KMS-11 (cell line): ENCODE results near the gene STRIP1.

ENCODE experiments used
- H2AFZ ChIP-seq: fragments of 200-600 bp; sonication (generic); 2 replicates; pipeline ENCODE4 v1.6.1; 2016; ENCODE audit warnings: antibody characterized with exemption, mixed run types, low read depth
- H3K27ac ChIP-seq: fragments of 200-600 bp; sonication (generic); 2 replicates; pipeline ENCODE4 v1.6.1; 2016; ENCODE audit warnings: mild to moderate bottlenecking, mixed run types
- H3K27me3 ChIP-seq: fragments of 200-600 bp; sonication (generic); 2 replicates; pipeline ENCODE4 v1.6.1; 2017; ENCODE audit warnings: mild to moderate bottlenecking, low read depth, mixed run types, moderate library complexity; ENCODE audit not compliant: insufficient read depth
- H3K36me3 ChIP-seq: fragments of 200-600 bp; sonication (generic); 2 replicates; pipeline ENCODE4 v1.6.1; 2017; ENCODE audit warnings: mild to moderate bottlenecking, mixed run types; ENCODE audit not compliant: insufficient read depth
- H3K4me1 ChIP-seq: fragments of 200-600 bp; sonication (generic); 2 replicates; pipeline ENCODE4 v1.6.1; 2016; ENCODE audit warnings: mild to moderate bottlenecking, low read depth, mixed run types; ENCODE audit not compliant: poor library complexity, severe bottlenecking
- H3K4me2 ChIP-seq: fragments of 200-600 bp; sonication (generic); 2 replicates; pipeline ENCODE4 v1.7.0; 2016; ENCODE audit warnings: mild to moderate bottlenecking, mixed run types
- H3K4me3 ChIP-seq: fragments of 200-600 bp; sonication (generic); IDR thresholded peaks from 2 replicates; pipeline ENCODE4 v1.6.1; 2017; ENCODE audit warnings: low read depth, low read length, mixed read lengths; ENCODE audit not compliant: insufficient read depth
- H3K79me2 ChIP-seq: fragments of 200-600 bp; sonication (generic); 2 replicates; pipeline ENCODE4 v1.6.1; 2016; ENCODE audit warnings: low read depth, mixed run types; ENCODE audit not compliant: insufficient read depth
- H3K9ac ChIP-seq: fragments of 200-600 bp; sonication (generic); 2 replicates; pipeline ENCODE4 v1.6.1; 2016; ENCODE audit warnings: mild to moderate bottlenecking, mixed run types
- H4K20me1 ChIP-seq: fragments of 200-600 bp; sonication (generic); 2 replicates; pipeline ENCODE4 v1.6.1; 2016; ENCODE audit warnings: mild to moderate bottlenecking, mixed run types; ENCODE audit not compliant: insufficient read depth
- CTCF ChIP-seq: fragments of 200-600 bp; sonication (generic); conservative IDR thresholded peaks from 2 replicates; pipeline ENCODE4 v1.6.1; 2017; ENCODE audit warnings: low read depth, mild to moderate bottlenecking, antibody characterized with exemption, low read length, moderate library complexity, mixed read lengths

Gene STRIP1

DNA sequence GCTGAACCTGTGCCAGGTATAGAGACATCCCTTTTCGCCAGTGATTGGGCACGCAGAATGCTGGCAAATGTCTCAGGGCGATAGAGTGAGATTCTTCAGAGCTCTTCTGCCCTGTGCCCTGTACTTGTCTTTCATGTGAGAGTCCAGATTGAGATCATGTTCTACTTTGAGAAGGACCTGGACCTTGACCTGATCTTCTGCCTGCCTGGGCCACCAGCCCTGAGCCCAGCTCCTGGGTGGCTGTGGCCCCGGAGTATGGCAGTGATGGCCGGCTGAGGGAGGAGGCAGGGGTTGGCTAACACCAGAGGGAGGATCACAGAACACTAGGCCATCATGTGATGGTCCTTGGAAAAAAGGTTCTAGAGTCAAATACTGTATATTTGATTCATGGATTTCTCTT is 13.8 kb downstream of the STRIP1 start:
- H3K36me3 ChIP-seq, result peaks cover 22% of the 10 kb centered on the region; the same call in 1 of the 2 replicates
- H3K4me3 ChIP-seq, result no peak overlapping the region
- H3K79me2 ChIP-seq, result no peaks in the 10 kb centered on the region
- no peak overlapping the region for H3K27ac ChIP-seq
- H3K4me2 ChIP-seq, result no peak overlapping the region
- TF ChIP-seq CTCF, result no peak
- H2AFZ ChIP-seq, result no peak overlapping the region
- no peaks in the 10 kb centered on the region for H4K20me1 ChIP-seq
- H3K9ac ChIP-seq, result no peak overlapping the region
- H3K4me1 ChIP-seq, result no peaks in the 10 kb centered on the region
- no peaks in the 10 kb centered on the region for H3K27me3 ChIP-seq

- H2AFZ ChIP-seq, result no peak overlapping the region
- no peaks in the 10 kb centered on the region for H4K20me1 ChIP-seq
- TF ChIP-seq CTCF, result no peak
- no peaks in the 10 kb centered on the region for H3K79me2 ChIP-seq
- H3K4me3 ChIP-seq, result no peak overlapping the region
- H3K4me1 ChIP-seq, result no peaks in the 10 kb centered on the region
- H3K36me3 ChIP-seq, result peaks cover 22% of the 10 kb centered on the region; the same call in 1 of the 2 replicates
- no peak overlapping the region for H3K9ac ChIP-seq
- no peak overlapping the region for H3K27ac ChIP-seq
- H3K4me2 ChIP-seq, result no peak overlapping the region
- H3K27me3 ChIP-seq, result no peaks in the 10 kb centered on the region
Observed at GRCh38 chr1:110048923-110049601, 14.6 kb downstream of the STRIP1 start.

- no peak overlapping the region for H3K4me3 ChIP-seq
- H3K4me1 ChIP-seq, result no peaks in the 10 kb centered on the region
- no peaks in the 10 kb centered on the region for H3K79me2 ChIP-seq
- H2AFZ ChIP-seq, result no peak overlapping the region
- H3K27me3 ChIP-seq, result no peaks in the 10 kb centered on the region
- H3K9ac ChIP-seq, result no peak overlapping the region
- H3K4me2 ChIP-seq, result no peak overlapping the region
- TF ChIP-seq CTCF, result no peak
- H3K27ac ChIP-seq, result no peak overlapping the region
- H3K36me3 ChIP-seq, result peaks cover 20% of the 10 kb centered on the region; the same call in 1 of the 2 replicates
- no peaks in the 10 kb centered on the region for H4K20me1 ChIP-seq
Observed at GRCh38 chr1:110049801-110050601, 15.6 kb downstream of the STRIP1 start.

DNA sequence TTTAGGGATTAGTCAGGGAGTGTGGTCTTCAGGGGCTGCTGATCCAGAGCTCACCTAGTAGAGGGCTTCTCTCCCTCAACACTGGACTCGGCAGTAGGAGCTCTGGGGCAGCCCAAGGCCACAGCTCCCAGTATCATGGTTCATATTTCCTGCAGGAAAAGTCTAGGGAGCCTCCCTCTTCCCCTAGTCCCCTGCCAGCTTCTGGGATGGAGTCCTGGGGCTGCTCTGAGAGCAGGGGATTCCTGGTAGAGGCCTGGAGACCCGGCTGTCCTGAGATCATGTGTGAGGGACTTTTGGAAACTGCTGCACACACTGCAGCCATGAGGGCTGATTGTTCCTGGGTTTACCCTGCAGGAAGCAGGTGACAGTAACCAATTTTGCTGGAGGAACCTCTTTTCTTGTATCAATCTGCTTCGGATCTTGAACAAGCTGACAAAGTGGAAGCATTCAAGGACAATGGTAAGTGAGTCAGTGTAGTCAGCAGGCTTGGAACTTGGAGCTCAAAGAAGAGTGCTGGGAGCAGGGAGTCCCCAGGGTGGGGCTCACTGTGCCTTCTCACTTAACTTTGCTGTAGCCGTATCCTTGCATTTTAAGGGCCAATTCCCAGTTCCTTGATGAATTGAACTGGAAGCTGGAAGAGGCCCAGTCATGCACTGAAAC is 16.3 kb downstream of the STRIP1 start:
- Histone ChIP-seq H2AFZ (no peak overlapping the region), H3K4me1 (no peaks in the 10 kb centered on the region), H3K79me2 (no peaks in the 10 kb centered on the region), H3K27ac (no peak overlapping the region), H4K20me1 (no peaks in the 10 kb centered on the region), H3K27me3 (no peaks in the 10 kb centered on the region), H3K4me3 (no peak overlapping the region), H3K36me3 (peaks cover 19% of the 10 kb centered on the region; the same call in 1 of the 2 replicates), H3K4me2 (no peak overlapping the region), H3K9ac (no peak overlapping the region)
- TF ChIP-seq CTCF, result no peak
